ENCODE data around the gene AWAT2. TPM values are rescaled to one million over a fixed set of nuclear protein-coding genes. Genes with fewer than 3 reads are reported as not detected.
"Not testable (repeated sequence)": the region's sequence is repeated elsewhere in the genome, so short reads cannot be mapped to it uniquely, and the experiment has no call there.

The AWAT2 gene
- total RNA-seq, 3 donors from 2014 or later (not counting 1 experiment from before 2014, with no cell fraction given), result not detected

DNA sequence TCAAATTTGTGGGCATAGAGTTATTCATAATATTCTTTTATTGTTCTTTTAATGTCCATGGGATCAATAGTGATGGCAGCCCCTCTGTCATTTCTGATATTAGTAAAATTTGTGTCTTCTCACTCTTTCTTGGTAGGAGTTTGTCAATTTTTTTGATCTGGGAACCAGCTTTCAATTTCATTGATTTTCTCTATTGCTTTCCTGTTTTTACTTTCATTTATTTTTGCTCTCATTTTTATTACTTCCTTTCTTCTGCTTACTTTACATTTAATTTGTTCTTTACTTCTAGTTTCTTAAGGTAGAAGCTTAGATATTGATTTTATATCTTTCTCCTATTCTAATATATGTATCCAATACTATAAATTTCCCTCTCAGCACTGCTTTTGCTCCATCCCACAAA lies 40.7 kb downstream of the AWAT2 start:
- no peaks in the 10 kb centered on the region for H3K9me3 Mint-ChIP-seq
- DNase-seq, result no peak
- Histone ChIP-seq H3K27ac (ENCODE audit: low read length) (no peak overlapping the region), H3K36me3 (ENCODE audit: control insufficient read depth, insufficient read depth, low read length) (no peaks in the 10 kb centered on the region), H3K4me3 (ENCODE audit: low read length) (no peak overlapping the region), H3K4me1 (ENCODE audit: control insufficient read depth, insufficient read depth, low read length) (no peaks in the 10 kb centered on the region), H3K27me3 (ENCODE audit: control insufficient read depth, insufficient read depth, low read length) (no peaks in the 10 kb centered on the region), H3K9me3 (ENCODE audit: control insufficient read depth, insufficient read depth, low read length) (no peaks in the 10 kb centered on the region)
- no peak overlapping the region for H3K27ac Mint-ChIP-seq
- no peaks in the 10 kb centered on the region for H3K36me3 Mint-ChIP-seq
- no peak overlapping the region for H3K4me3 Mint-ChIP-seq
- no peaks in the 10 kb centered on the region for H3K4me1 Mint-ChIP-seq
- TF ChIP-seq, protein P1, sequence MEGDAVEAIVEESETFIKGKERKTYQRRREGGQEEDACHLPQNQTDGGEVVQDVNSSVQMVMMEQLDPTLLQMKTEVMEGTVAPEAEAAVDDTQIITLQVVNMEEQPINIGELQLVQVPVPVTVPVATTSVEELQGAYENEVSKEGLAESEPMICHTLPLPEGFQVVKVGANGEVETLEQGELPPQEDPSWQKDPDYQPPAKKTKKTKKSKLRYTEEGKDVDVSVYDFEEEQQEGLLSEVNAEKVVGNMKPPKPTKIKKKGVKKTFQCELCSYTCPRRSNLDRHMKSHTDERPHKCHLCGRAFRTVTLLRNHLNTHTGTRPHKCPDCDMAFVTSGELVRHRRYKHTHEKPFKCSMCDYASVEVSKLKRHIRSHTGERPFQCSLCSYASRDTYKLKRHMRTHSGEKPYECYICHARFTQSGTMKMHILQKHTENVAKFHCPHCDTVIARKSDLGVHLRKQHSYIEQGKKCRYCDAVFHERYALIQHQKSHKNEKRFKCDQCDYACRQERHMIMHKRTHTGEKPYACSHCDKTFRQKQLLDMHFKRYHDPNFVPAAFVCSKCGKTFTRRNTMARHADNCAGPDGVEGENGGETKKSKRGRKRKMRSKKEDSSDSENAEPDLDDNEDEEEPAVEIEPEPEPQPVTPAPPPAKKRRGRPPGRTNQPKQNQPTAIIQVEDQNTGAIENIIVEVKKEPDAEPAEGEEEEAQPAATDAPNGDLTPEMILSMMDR (IDR thresholded peaks at IDR 0.05), result no peak
- no peak for ATAC-seq
- intact Hi-C loops (cut with micrococcal nuclease), result no loop called here
- H3K27me3 Mint-ChIP-seq (ENCODE audit: low read depth in 2 of 2), result peaks cover 3 to 17% of the 10 kb centered on the region in 2 donors

DNA sequence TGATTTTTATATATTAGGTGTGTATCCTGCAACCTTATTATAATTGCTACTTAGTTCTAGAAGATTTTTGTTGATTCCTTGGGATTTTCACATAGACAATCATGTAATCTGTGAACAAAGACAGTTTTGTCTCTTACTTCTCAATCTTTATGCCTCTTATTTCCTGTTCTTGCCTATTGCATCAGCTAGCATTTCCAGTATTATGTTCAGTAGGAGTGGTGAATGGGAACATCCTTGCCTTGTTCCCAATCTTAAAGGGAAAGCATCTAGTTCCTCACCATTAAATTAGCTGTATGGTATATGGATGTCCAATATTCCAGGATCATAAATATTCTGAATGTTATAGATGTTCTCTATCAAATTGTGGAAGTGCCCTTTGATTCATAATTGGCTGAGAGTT lies 41.8 kb downstream of the AWAT2 start:
- no peak overlapping the region for H3K27ac ChIP-seq (ENCODE audit: low read length)
- H3K27me3 Mint-ChIP-seq (ENCODE audit: low read depth in 2 of 2), result peaks cover 3 to 17% of the 10 kb centered on the region in 2 donors
- DNase-seq (no peak), ATAC-seq (no peak)
- H3K4me1 ChIP-seq (ENCODE audit: control insufficient read depth, insufficient read depth, low read length), result no peaks in the 10 kb centered on the region
- H3K4me1 Mint-ChIP-seq, result no peaks in the 10 kb centered on the region
- no peaks in the 10 kb centered on the region for H3K36me3 ChIP-seq (ENCODE audit: control insufficient read depth, insufficient read depth, low read length)
- no peak overlapping the region for H3K4me3 Mint-ChIP-seq
- no peaks in the 10 kb centered on the region for H3K36me3 Mint-ChIP-seq
- H3K27ac Mint-ChIP-seq, result no peak overlapping the region
- intact Hi-C loops (cut with micrococcal nuclease), result no loop called here
- H3K9me3 ChIP-seq (ENCODE audit: control insufficient read depth, insufficient read depth, low read length), result no peaks in the 10 kb centered on the region
- TF ChIP-seq, protein P1 (IDR thresholded peaks at IDR 0.05), result no peak
- no peaks in the 10 kb centered on the region for H3K9me3 Mint-ChIP-seq
- no peak overlapping the region for H3K4me3 ChIP-seq (ENCODE audit: low read length)
- H3K27me3 ChIP-seq (ENCODE audit: control insufficient read depth, insufficient read depth, low read length), result no peaks in the 10 kb centered on the region

DNA sequence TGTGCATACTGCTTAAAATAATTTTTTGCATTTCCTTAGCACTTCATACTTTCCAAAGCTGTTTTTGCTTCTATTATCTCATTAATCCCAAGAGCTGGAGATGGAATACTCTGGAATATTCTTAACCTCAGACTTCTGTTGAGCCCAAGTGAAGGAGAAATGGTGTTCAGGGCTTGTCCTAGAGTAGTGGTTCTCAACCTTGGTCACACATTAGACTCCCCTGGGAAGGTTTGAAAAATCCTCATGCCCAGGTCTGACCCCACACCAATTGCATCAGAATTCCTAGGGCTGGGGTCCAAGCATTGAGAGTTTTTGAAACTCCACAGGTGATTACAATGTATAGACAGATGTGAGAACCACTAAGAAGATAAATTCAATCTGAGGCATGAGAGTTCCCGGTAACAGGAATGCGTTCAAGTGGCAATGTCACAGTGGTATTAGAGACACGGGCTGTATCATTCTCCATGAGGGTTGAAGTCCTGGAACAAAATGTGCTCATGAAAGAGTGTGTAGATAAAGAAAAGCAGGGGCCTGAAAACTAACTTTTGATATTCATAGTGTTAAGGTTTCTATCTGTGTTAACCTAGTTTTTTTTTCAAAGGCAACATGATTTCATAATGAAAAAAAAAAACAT lies 47.9 kb downstream of the AWAT2 start:
- H3K27ac ChIP-seq (ENCODE audit: low read length), result no peak overlapping the region
- H3K4me3 ChIP-seq (ENCODE audit: low read length), result no peak overlapping the region
- no peaks in the 10 kb centered on the region for H3K36me3 ChIP-seq (ENCODE audit: control insufficient read depth, insufficient read depth, low read length)
- WGBS (ENCODE audit: insufficient coverage), result 87% methylated on average over 3 of the region's 3 CpGs
- no peaks in the 10 kb centered on the region for H3K4me1 ChIP-seq (ENCODE audit: control insufficient read depth, insufficient read depth, low read length)
- intact Hi-C loops (cut with micrococcal nuclease), result no loop called here
- no peaks in the 10 kb centered on the region for H3K9me3 ChIP-seq (ENCODE audit: control insufficient read depth, insufficient read depth, low read length)
- H3K9me3 Mint-ChIP-seq, result no peaks in the 10 kb centered on the region
- no peaks in the 10 kb centered on the region for H3K36me3 Mint-ChIP-seq
- DNase-seq (no peak), ATAC-seq (no peak)
- H3K4me3 Mint-ChIP-seq, result no peak overlapping the region
- TF ChIP-seq, protein P1 (IDR thresholded peaks at IDR 0.05), result no peak
- H3K27me3 ChIP-seq (ENCODE audit: control insufficient read depth, insufficient read depth, low read length), result no peaks in the 10 kb centered on the region
- H3K27me3 Mint-ChIP-seq (ENCODE audit: low read depth in 2 of 2), result peaks cover 1 to 11% of the 10 kb centered on the region in 2 donors
- no peak overlapping the region for H3K27ac Mint-ChIP-seq
- H3K4me1 Mint-ChIP-seq, result no peaks in the 10 kb centered on the region

DNA sequence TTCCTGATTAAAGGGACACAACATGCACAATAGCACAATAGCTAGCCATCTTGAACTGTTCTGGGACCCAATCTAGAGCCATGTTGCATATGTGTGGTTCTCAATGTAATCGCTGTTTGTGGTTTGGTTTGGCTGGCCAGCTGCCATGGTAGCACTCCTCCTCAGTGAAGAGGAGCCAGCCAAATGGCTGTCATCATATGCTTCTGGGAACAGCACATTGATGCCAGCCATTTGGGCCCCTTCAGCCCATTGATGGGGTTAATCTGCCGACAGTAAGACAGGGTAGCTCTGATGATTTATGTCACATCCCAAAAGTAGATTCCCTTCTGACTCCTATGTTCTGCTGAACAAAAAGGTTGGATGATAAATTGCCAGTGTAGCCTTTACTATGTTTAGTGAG lies 48.5 kb downstream of the AWAT2 start:
- Histone ChIP-seq H3K9me3 (ENCODE audit: control insufficient read depth, insufficient read depth, low read length) (no peaks in the 10 kb centered on the region), H3K27ac (ENCODE audit: low read length) (no peak overlapping the region), H3K36me3 (ENCODE audit: control insufficient read depth, insufficient read depth, low read length) (no peaks in the 10 kb centered on the region), H3K4me3 (ENCODE audit: low read length) (no peak overlapping the region), H3K27me3 (ENCODE audit: control insufficient read depth, insufficient read depth, low read length) (no peaks in the 10 kb centered on the region), H3K4me1 (ENCODE audit: control insufficient read depth, insufficient read depth, low read length) (no peaks in the 10 kb centered on the region)
- TF ChIP-seq, protein P1 (IDR thresholded peaks at IDR 0.05), result no peak
- Mint-ChIP-seq H3K4me1 (no peaks in the 10 kb centered on the region), H3K27ac (no peak overlapping the region), H3K4me3 (no peak overlapping the region), H3K9me3 (no peaks in the 10 kb centered on the region), H3K27me3 (ENCODE audit: low read depth in 2 of 2) (peaks cover 5 to 11% of the 10 kb centered on the region in 2 donors), H3K36me3 (no peaks in the 10 kb centered on the region)
- DNase-seq (no peak), ATAC-seq (no peak)
- 80% methylated on average over 2 of the region's 2 CpGs for WGBS (ENCODE audit: insufficient coverage)
- intact Hi-C loops (cut with micrococcal nuclease), result no loop called here

DNA sequence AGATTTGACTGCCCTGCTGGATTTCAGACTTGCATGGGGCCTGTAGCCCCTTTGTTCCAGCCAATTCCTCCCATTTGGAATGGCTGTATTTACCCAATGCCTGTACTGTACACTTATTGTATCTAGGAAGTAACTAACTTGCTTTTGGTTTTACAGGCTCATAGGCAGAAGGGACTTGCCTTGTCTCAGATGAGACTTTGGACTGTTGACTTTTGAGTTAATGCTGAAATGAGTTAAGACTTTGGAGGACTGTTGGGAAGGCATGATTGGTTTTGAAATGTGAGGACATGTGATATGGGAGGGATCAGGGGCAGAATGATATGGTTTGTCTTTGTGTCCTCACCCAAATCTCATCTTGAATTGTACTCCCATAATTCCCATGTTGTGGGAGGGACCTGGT lies 51.4 kb downstream of the AWAT2 start:
- DNase-seq; H3K4me3 ChIP-seq (ENCODE audit: low read length); H3K36me3 ChIP-seq (ENCODE audit: control insufficient read depth, insufficient read depth, low read length); H3K27ac Mint-ChIP-seq; intact Hi-C loops (cut with micrococcal nuclease); H3K27ac ChIP-seq (ENCODE audit: low read length); H3K9me3 ChIP-seq (ENCODE audit: control insufficient read depth, insufficient read depth, low read length); H3K4me1 Mint-ChIP-seq; H3K27me3 ChIP-seq (ENCODE audit: control insufficient read depth, insufficient read depth, low read length); H3K4me3 Mint-ChIP-seq; H3K9me3 Mint-ChIP-seq; H3K36me3 Mint-ChIP-seq; ATAC-seq; H3K4me1 ChIP-seq (ENCODE audit: control insufficient read depth, insufficient read depth, low read length): not testable (repeated sequence)
- H3K27me3 Mint-ChIP-seq (ENCODE audit: low read depth in 2 of 2), result peaks cover 5 to 11% of the 10 kb centered on the region in 2 donors

Data from natural killer cell (primary cell).